B cell (primary cell): ENCODE measurements around the gene JCHAIN. TPM values are rescaled to one million over a fixed set of nuclear protein-coding genes. Genes with fewer than 3 reads are reported as not detected.

Experiments
- ATAC-seq: fragments of 200-7000 bp; cut with Tn5 transposase; one replicate; pipeline ENCODE4 v1.10.0; 2021; ENCODE audit warnings: low read depth, mild to moderate bottlenecking, moderate number of reproducible peaks, moderate library complexity
- CTCF ChIA-PET: fragments of 350-600 bp; sonication (Branson Sonifier 250); formaldehyde crosslinking; loops from one replicate; lab custom pipeline; 2021; ENCODE audit warnings: antibody characterized with exemption, inconsistent platforms; lab: Charles Lee
- POLR2A ChIA-PET: fragments of 350-600 bp; sonication (Branson Sonifier 250); formaldehyde crosslinking; loops from one replicate; lab custom pipeline; 2021; ENCODE audit warnings: antibody characterized with exemption; lab: Charles Lee
- DNase-seq: peaks from one replicate; pipeline ENCODE4 v3.0.0; 2013
- H2AFZ ChIP-seq: 2 replicates; pipeline ENCODE4 v1.6.1; 2012; ENCODE audit warnings: mild to moderate bottlenecking, low read depth, low read length; ENCODE audit not compliant: insufficient read depth, poor library complexity, severe bottlenecking
- H3K27ac ChIP-seq, 2 donors: 1 replicate in 1 of 2; 2 replicates in 1 of 2; pipeline ENCODE4 v1.5.1; 2012 to 2013; ENCODE audit warnings: low read length in 2 of 2, mild to moderate bottlenecking in 2 of 2, moderate library complexity in 1 of 2
- H3K27me3 ChIP-seq, 4 experiments: fragments of 200-600 bp in 1 of 4; sonication (generic) in 1 of 4; replicated peaks in 1 of 4; 1 replicate in 2 of 4; 2 replicates in 2 of 4; pipeline versions ENCODE4 v1.6.1 to v1.7.0; 2013 to 2016; ENCODE audit warnings: low read length in 3 of 4, mild to moderate bottlenecking in 2 of 4, mixed read lengths in 1 of 4, moderate library complexity in 1 of 4; ENCODE audit not compliant: insufficient read depth in 4 of 4, control insufficient read depth in 3 of 4; ENCODE audit errors: control extremely low read depth in 1 of 4
- H3K36me3 ChIP-seq, 2 experiments: replicated peaks in 1 of 2; 1 replicate in 1 of 2; 2 replicates in 1 of 2; pipeline versions ENCODE4 v1.6.1 to v1.7.1; 2013; ENCODE audit warnings: low read length in 1 of 2; ENCODE audit not compliant: insufficient read depth in 2 of 2, control insufficient read depth in 1 of 2; ENCODE audit errors: control extremely low read depth in 1 of 2, extremely low read depth in 1 of 2
- H3K4me1 ChIP-seq, 2 donors: fragments of 200-600 bp in 1 of 2; sonication (generic) in 1 of 2; 1 replicate in 1 of 2; 2 replicates in 1 of 2; pipeline versions ENCODE4 v1.5.1 to v1.6.1; 2013 to 2017; ENCODE audit warnings: low read length in 2 of 2; ENCODE audit not compliant: control insufficient read depth in 2 of 2, insufficient read depth in 2 of 2
- H3K4me2 ChIP-seq: replicated peaks from 2 replicates; pipeline ENCODE3; 2012; ENCODE audit warnings: mild to moderate bottlenecking, low read depth, low read length; ENCODE audit not compliant: poor library complexity, severe bottlenecking
- H3K4me3 ChIP-seq, 5 experiments: fragments of 200-600 bp in 1 of 5; sonication (generic) in 1 of 5; 1 replicate in 3 of 5; 2 replicates in 2 of 5; pipeline versions ENCODE4 v1.5.1 to v1.7.0; 2011 to 2016; ENCODE audit warnings: low read length in 4 of 5, mild to moderate bottlenecking in 4 of 5, low read depth in 2 of 5, control low read depth in 1 of 5, moderate library complexity in 1 of 5; ENCODE audit not compliant: insufficient read depth in 1 of 5; ENCODE audit errors: control extremely low read depth in 1 of 5, extremely low read depth in 1 of 5
- H3K79me2 ChIP-seq: fragments of 200-600 bp; sonication (generic); one replicate; pipeline ENCODE4 v1.6.0; 2016; ENCODE audit warnings: low read length; ENCODE audit not compliant: control insufficient read depth, insufficient read depth
- H3K9ac ChIP-seq: fragments of 200-600 bp; sonication (generic); 2 replicates; pipeline ENCODE4 v1.6.1; 2017; ENCODE audit warnings: mild to moderate bottlenecking, low read length, moderate library complexity
- H3K9me3 ChIP-seq, 3 donors: one replicate each; pipeline versions ENCODE4 v1.6.1 to v1.7.1; 2013; ENCODE audit warnings: low read length in 2 of 3; ENCODE audit not compliant: control insufficient read depth in 2 of 3, insufficient read depth in 1 of 3; ENCODE audit errors: control extremely low read depth in 1 of 3
- H4K20me1 ChIP-seq: 2 replicates; pipeline ENCODE4 v1.6.0; 2012; ENCODE audit warnings: mild to moderate bottlenecking, low read length; ENCODE audit not compliant: insufficient read depth, control insufficient read depth, poor library complexity, severe bottlenecking
- H3K27ac Mint-ChIP-seq: one replicate; pipeline ENCODE4 v1.8.0; 2021; ENCODE audit warnings: mixed read lengths
- H3K27me3 Mint-ChIP-seq: one replicate; pipeline ENCODE4 v1.8.0; 2021; ENCODE audit warnings: mixed read lengths
- H3K4me1 Mint-ChIP-seq: one replicate; pipeline ENCODE4 v1.8.0; 2021; ENCODE audit warnings: mixed read lengths
- H3K4me3 Mint-ChIP-seq: one replicate; pipeline ENCODE4 v1.8.0; 2021; ENCODE audit warnings: mixed read lengths
- H3K9me3 Mint-ChIP-seq: one replicate; pipeline ENCODE4 v1.8.0; 2022; ENCODE audit warnings: mixed read lengths; ENCODE audit not compliant: insufficient read depth
- CTCF ChIP-seq: fragments of 200-600 bp; IDR thresholded peaks from one replicate; pipeline ENCODE4 v1.8.0; 2022; ENCODE audit warnings: antibody characterized with exemption, mild to moderate bottlenecking
- EZH2 ChIP-seq: IDR thresholded peaks from 2 replicates; pipeline ENCODE4 v1.6.1; 2012; ENCODE audit warnings: borderline replicate concordance, low read depth, mild to moderate bottlenecking, moderate library complexity, low read length; ENCODE audit not compliant: insufficient read depth, poor library complexity, severe bottlenecking
- WGBS: methylation state at CpG from one replicate; pipeline ENCODE4 v1.1.5; 2013; ENCODE audit warnings: missing lambda C conversion rate; ENCODE audit not compliant: insufficient coverage; 5-methylcytosine and 5-hydroxymethylcytosine counted together
- intact Hi-C: fragments of 100-400 bp; cut with micrococcal nuclease; formaldehyde crosslinking; loops from one replicate; pipeline ENCODE4 v1.10.0; 2022
- polyA plus RNA-seq: library from polyadenylated mRNA; depleted of rRNA; stranded (reverse); fragments of >200 nt; gene quantifications from 2 replicates; pipeline ENCODE4 v1.2.3, GENCODE V29; 2012
- total RNA-seq, 2 donors: library from RNA; stranded (reverse); fragments of 120-200 nt in 1 of 2; gene quantifications; 1 replicate in 1 of 2; 2 replicates in 1 of 2; pipeline versions ENCODE4 v1.2.3 to v1.2.4, GENCODE V29; 2013 to 2022

The JCHAIN gene
- total and polyA plus RNA-seq, 2 donors (not counting 1 experiment from before 2014, with no cell fraction given): 90.8 to 441 TPM

- no peaks in the 10 kb centered on the region for H3K4me1 Mint-ChIP-seq
- Histone ChIP-seq H2AFZ (no peak overlapping the region), H3K9me3 (no peaks in the 10 kb centered on the region), H3K4me1 (no peaks in the 10 kb centered on the region), H3K27me3 (no peaks in the 10 kb centered on the region), H4K20me1 (no peaks in the 10 kb centered on the region), H3K4me3 (no peak overlapping the region), H3K27ac (no peak overlapping the region), H3K9ac (no peak overlapping the region), H3K36me3 (no peaks in the 10 kb centered on the region), H3K4me2 (no peak overlapping the region), H3K79me2 (no peaks in the 10 kb centered on the region)
- H3K27ac Mint-ChIP-seq: no peak overlapping the region
- ChIA-PET CTCF (no interaction called here), POLR2A (no interaction called here)
- intact Hi-C loops: no loop called here
- DNase-seq (no peak), ATAC-seq (no peak)
- no peaks in the 10 kb centered on the region for H3K27me3 Mint-ChIP-seq
- H3K4me3 Mint-ChIP-seq: no peak overlapping the region
- no CpG with 5 or more reads among the region's 1 CpG for WGBS
- H3K9me3 Mint-ChIP-seq: no peaks in the 10 kb centered on the region
- TF ChIP-seq EZH2 (no peak), CTCF (no peak)
These were observed 38.7 kb downstream of the JCHAIN start for GRCh38 chr4:70627620-70628019.

- POLR2A ChIA-PET: no interaction called here
- H3K27ac Mint-ChIP-seq: no peak overlapping the region
- H2AFZ ChIP-seq: no peak overlapping the region
- H3K4me2 ChIP-seq: no peak overlapping the region
- no peaks in the 10 kb centered on the region for H3K79me2 ChIP-seq
- no peaks in the 10 kb centered on the region for H3K4me1 Mint-ChIP-seq
- H3K27ac ChIP-seq: no peak overlapping the region
- no peaks in the 10 kb centered on the region for H4K20me1 ChIP-seq
- H3K4me3 ChIP-seq: no peak overlapping the region
- WGBS: no CpG with 5 or more reads among the region's 1 CpG
- H3K9me3 ChIP-seq: no peaks in the 10 kb centered on the region
- no peaks in the 10 kb centered on the region for H3K27me3 ChIP-seq
- H3K27me3 Mint-ChIP-seq: no peaks in the 10 kb centered on the region
- H3K4me3 Mint-ChIP-seq: no peak overlapping the region
- intact Hi-C loops: no loop called here
- DNase-seq: no peak
- CTCF ChIA-PET: no interaction called here
- H3K4me1 ChIP-seq: no peaks in the 10 kb centered on the region
- no peak overlapping the region for H3K9ac ChIP-seq
- no peaks in the 10 kb centered on the region for H3K9me3 Mint-ChIP-seq
- ATAC-seq: no peak
- no peaks in the 10 kb centered on the region for H3K36me3 ChIP-seq
- TF ChIP-seq EZH2 (no peak), CTCF (no peak)
These were observed 42.0 kb downstream of the JCHAIN start for GRCh38 chr4:70624226-70624793.
